GM12892 (cell line): ENCODE measurements around the gene PARD3.

Experiments
- POLR2A ChIP-seq: IDR thresholded peaks from 2 replicates; pipeline ENCODE4 v1.6.1; 2011; ENCODE audit warnings: low read depth, low read length, control low read depth
- POLR2AphosphoS5 ChIP-seq: IDR thresholded peaks from 2 replicates; pipeline ENCODE4 v1.6.1; 2011; ENCODE audit warnings: low read depth, low read length, control low read depth

DNA sequence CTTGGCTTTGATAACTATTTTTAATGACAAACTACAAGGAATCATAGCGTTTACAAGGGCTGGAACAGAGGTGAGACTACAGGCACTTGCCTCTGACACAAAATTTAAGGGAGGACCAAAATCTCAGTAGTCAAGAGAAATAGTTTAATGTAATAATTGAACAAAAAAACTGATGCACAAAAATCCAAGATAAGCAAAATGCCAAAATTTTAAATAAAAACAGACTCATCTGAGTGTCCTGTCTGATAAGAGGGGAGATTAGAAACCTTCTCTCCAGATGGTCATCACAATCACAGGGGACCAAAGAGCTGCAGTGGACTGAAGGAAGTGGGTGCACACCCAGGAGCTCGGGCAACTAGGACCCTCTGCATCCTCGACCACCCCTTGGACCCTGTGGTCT, 70.5 kb downstream of the PARD3 start:
- TF ChIP-seq POLR2A, result no peak
- TF ChIP-seq POLR2AphosphoS5, result no peak
